ENCODE results near the gene CSNK1E. TPM values are rescaled to one million over a fixed set of nuclear protein-coding genes. Genes with fewer than 3 reads are reported as not detected.

Gene CSNK1E
- total and polyA plus RNA-seq, 2 of the 8 experiments (the other 6 are each of a cell fraction or from before 2014, with no cell fraction given): 247 to 263 TPM

- TF ChIP-seq KDM4A (IDR thresholded peaks at IDR 0.05; ENCODE audit: low read depth, low read length, severe bottlenecking) (peak; percentile 11), ASH2L (IDR thresholded peaks at IDR 0.05; ENCODE audit: low read length) (peak; percentile 19)
Observed at GRCh38 chr22:38316364-38317121, 690 bp downstream of the CSNK1E start (continued).

Measured in H1 (cell line).